NCI-H524 (cell line): Measurements from ENCODE around the gene DDIT4.
"Not testable (repeated sequence)": the region's sequence is repeated elsewhere in the genome, so short reads cannot be mapped to it uniquely, and the experiment has no call there.

ENCODE experiments used
- DNase-seq, 2 experiments: peaks; one replicate each; lab custom pipeline; 2025; lab: John Stamatoyannopoulos, UW

Gene DDIT4

DNA sequence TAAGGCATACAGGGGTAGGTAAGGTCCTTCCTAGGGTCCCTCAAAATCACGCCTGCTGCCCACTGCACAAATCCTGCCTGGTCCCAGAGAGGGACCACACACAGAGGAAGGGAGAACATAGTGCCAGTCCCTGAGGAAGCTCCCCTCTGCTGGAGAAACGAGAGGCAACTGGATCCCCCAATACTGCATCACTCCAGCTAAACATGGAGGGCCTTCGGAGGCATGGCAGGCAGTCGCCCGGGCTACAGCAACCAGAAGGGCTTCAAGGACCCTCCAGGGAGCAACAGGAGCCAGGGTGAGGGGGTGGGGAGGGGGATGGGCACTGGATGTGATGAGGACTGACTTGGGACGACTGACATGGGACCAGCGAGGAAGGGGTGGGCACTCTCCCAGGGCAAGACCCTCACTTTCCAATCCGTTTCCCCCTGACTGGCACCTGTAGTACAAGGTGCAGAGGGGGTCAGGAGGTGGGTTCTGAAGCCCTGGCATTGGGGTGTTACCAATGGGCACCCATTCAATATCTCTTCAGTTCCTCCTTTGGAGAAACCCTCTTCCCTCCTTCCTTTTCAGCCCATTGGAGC lies 21.7 kb downstream of the DDIT4 start:
- DNase-seq = no peak

DNA sequence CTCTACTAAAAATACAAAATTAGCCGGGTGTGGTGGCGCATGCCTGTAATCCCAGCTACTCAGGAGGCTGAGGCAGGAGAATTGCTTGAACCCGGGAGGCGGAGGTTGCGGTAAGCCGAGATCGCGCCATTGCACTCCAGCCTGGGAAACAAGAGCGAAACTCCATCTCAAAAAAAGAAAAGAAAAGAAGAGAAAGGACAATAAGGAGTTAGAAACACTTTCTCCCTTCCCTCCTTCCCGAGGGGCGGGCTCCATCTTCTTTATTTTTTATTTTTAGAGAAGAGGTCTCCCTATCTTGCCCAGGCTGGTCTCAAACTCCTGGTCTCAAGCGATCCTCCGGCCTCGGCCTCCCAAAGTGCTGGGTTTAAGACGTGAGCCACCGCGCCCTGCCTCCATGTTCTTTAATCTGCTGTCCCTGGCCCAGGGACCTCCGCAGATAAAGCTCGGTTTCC lies 23.1 kb downstream of the DDIT4 start:
- not testable (repeated sequence) for DNase-seq

DNA sequence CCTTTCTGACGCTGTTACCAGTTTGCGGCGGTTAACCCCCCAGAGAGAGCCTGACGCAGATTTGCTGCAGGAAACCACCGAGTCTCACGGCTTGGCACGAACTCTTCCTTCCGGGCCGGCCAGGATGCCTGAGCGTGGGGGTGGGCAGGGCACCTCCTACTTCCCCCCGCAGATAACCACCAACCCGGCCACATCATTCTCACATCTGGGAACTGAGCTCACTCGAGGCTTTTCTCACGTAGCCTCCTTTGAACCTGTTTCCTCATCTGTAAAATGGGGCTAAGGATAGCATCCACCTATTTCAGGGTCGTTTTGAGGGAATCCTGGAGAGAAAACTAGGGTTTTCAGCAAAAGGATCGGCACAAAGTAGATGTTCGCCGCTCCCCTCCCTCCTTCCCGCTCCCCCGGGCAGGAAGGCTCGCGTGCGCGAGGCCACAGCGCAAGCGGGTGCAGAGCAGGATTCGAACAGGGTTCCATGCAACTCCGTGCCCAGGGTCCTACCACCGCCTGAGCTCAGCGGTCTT lies 23.6 kb downstream of the DDIT4 start:
- no peak for DNase-seq

DNA sequence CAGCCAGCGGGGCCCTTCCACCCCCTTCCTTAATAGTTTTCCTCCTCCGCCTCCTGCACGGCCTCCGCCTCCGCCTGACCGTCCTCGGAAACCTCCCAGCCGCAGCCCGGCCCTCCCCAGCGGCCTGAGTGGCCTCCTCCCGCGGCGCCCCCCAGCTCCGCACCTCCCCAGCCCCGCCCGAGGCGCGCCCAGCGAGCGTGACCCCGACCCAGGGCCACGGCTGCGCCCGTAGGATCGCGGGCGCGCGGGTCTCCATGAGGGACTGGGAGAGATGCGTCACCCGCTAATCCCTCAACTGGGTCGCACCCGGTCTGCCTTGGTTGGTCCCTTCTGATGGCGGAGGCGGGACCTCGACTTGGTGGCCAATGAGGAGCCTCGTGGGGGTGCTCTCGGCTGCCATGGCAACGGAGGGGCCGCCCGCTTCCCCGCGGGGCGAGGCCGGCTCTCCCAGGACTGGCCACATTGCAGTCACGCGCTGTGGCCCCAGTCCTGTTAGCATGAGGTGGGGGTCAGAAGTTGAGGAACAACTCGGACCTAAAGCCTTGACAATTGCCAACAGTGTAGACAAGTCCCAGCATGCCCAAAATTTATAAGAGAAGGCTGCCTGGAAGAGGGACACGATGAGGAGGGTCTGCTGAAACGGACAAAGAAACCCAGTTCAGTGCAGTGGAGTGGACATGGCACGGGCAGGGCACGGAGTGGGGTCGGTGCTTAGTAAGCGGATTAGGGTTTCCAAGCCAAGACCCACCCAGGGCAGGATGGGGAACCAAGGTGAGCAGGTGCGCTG lies 24.3 kb downstream of the DDIT4 start:
- DNase-seq = peak; percentile 56 to 87

DNA sequence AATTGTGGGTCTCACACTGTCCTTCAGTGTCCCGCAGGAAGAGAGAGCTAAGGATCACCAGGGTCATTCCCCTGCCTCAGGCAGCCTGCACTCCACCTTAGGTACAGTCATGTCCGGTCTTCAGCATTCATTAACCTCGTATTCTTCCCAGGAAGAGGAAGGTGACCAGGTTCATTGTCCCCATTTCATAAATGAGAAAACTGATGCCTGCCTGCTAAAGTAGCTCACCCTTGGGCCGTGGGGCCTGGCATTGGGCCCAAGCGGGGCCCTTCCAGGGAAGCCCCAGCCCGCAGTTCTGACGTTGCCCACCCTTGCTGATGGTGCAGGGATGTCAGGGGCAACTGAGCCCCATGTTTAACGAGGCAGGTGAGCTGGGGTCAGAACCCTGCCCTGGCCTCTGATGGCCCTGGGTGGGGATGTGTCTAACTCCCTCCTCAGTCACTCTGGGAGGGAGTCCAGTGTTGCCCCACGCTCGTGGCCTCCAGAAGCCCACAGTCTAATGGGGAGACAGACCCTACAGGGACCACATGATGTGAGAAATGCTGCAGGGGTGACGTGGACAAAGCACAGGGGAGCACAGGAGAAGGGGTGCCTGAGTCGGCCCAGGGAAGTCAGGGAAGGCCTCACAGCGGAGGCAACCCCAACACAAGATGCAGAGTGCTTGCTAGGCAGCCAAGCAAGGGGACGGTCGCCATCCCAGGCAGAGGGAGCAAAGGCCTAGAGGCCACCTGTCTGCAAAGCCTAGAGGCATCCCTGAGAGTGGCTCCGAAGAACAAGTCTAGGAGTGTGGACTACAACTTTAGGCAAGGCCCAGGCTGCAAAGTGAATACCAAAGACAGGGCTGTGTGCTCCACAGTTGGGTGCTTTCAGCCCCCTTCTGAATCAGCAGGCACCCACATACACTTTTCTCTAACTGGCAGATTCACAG lies 25.1 kb downstream of the DDIT4 start:
- no peak for DNase-seq

DNA sequence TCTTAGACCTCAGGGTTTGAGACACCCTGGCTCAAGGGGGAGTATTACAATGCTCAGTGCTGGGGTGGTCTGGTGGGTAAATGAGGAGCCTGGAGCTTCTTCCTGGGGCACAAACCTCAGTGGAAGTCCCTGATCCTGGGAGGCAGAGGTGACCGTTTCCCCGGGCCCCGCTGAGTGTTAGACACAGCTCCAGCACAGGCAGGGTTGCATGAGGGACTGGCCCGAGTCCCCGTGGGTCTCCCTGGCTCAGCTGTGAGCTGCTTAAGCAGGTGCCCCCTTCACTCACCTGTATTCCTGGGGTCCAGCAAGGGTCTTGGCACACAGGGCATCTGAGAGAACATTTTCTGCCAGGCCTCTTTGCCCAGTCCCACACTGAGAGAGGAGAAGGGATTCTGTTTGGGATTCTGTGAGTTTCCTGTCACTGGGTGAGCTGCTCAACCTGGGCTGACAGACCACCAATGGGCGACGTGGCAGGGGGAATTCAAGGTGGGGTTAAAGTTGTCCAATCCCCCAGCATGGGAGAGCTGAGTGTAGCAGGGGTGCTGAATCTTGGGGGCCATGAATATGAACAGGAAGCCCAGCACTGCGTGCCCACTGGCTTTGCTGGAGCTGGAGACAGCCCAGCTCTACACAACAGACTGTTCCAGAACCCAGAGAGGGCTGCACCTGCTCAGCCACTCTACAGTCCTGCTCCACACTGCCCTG lies 29.9 kb downstream of the DDIT4 start:
- DNase-seq = no peak

DNA sequence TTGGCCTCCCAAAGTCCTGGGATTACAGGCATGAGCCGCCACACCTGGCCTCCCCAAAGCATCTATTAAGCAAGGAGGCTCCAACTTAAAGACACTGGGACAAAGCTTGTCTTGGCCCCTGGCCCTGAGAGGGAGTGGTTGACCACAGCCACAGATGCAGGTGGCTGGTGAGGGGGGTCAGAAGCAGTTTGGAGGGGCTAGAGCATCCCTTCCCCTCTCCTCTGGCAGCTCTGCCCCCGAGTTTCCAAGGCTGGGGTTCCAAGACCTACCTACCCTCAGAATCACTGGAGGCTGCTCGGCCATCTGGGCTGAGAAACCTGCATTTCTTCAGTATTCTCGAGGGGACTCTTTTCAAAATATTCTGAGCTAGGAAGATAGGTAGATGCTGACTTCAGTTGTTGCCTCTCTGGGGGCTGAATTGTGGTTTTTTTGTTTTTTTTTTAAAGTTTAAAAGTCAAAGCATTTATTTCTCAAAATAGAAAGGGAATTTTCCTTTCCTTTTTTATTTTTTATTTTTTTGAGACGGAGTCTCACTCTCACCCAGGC lies 32.6 kb downstream of the DDIT4 start:
- DNase-seq = no peak

GRCh38 chr10:72307711-72308110 lies 34.0 kb downstream of the DDIT4 start:
- not testable (repeated sequence) for DNase-seq

GRCh38 chr10:72308320-72308987 lies 34.7 kb downstream of the DDIT4 start:
- DNase-seq = no peak

DNA sequence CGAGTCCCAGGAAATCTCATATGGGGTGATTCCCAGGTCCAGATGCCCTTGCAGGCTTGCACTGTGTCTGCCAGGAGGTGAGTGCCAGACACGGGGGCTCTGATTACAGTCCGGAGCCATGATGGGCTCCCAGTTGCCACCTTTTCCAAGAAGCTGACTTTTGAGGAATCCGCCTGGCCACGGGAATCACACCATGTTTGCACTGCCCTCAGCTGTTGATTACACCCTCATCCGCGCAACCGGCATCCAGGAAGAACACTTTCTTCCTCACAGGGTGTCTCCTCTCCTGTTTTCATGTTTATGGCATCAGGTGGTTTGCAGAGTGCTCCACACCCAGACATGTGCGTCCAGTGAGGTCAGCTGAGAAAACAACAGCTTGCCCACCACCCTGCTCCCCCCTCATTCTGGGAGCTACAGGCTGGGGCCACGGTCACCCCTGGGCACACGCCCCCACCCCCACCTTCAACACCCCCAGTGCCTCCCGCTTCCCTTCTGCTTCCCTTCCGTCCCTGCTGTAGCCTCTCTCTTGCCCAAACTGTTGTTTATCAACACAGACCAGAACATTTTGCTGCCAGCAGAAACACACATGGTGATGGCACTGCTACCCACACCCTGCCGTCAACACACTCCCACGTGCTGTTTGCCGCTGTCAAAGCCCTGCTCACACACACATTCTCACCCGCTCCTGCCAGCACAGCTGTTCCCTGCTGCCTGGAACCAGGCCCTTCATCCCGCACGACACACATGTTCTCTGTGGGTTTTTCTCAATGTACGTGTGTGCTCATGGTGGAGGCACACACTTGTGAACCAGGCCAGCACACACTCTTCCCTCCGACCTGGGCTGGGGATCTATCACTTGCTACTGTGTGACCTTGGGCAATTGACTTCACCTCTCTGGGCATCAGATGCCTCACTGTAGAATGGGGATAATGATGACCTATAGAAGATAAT lies 35.8 kb downstream of the DDIT4 start:
- DNase-seq = no peak

- no peak for DNase-seq
These were observed 36.5 kb downstream of the DDIT4 start for GRCh38 chr10:72310241-72310633.

GRCh38 chr10:72310636-72311035 lies 36.9 kb downstream of the DDIT4 start:
- no peak for DNase-seq

DNA sequence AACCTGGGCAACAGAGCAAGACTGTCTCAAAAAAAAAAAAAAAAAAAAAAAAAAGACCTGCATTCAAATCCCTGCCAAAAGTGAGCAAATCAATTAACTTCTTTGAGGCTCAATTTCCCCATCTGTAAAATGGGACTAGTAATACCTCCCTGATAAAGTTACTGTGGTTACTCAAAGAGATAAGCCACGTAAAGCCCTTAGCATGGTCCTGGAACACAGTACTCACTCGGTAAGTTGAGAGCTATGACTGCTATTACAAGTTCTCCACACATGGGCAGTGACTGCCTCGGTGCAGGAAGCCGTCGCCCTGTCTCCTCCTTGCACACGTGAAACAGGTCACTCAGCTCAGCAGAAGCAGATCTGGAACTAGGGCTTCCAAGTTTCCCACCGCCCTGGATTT lies 37.9 kb downstream of the DDIT4 start:
- no peak for DNase-seq

DNA sequence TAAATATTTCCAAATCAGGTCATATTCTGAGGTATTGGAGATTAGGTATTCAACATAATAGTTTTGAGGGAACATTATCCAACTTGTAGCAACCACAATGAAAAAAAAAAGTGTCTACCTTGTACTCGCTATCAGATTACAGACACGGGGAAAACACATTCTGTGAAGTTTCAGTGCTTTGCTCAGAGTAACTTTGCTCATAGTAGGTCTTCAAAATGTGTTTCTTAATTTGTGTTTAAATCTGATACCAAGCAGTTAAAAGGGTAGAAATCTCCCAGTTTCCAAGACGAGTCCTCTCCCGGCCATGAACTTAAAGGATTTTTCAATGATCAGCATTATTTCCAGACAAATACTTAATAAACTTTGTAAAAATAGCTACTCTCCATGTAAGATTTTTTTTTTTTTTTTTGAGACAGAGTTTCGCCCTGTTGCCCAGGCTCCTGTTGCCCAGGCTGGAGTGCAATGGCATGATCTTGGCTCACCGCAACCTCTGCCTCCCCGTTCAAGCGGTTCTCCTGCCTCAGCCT lies 39.2 kb downstream of the DDIT4 start:
- DNase-seq = no peak

DNA sequence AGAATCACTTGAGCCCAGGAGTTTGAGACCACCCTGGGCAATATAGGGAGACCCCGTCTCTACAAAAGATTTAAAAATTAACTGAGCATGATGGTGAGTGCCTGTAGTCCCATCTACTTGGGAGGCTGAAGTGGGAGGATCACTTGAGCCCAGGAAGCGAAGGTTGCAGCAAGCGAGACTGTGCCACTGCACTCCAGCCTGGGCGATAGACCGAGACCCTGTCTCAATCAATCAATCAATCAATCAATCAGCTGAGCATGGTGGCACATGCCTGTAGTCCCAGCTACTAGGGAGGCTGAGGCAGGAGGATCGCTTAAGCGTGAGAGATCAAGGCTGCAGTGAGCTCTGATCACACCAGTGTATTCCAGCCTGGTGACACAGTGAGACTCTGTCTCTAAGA lies 40.5 kb downstream of the DDIT4 start:
- DNase-seq = no peak

DNA sequence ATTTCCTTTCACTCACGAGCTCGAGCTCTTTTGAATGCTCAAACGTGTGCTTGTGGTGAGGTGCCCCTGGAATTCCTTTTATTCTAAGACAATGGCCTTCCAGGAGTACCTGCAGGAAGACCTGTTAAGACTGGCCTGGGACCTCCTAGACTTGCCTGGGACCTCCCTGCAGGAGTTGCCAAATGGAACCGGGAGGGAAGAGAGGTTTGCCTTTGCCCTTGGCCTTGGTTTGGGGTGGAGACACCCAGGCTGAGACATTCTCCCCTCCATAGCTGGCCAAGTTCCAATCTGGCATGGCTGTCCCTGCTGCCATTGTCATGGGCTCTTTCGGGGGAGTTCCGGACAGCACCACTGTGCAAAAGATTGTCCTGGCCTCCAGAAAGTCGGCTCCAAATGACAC lies 41.3 kb downstream of the DDIT4 start:
- no peak for DNase-seq

GRCh38 chr10:72315611-72316385 lies 42.1 kb downstream of the DDIT4 start:
- DNase-seq = no peak

DNA sequence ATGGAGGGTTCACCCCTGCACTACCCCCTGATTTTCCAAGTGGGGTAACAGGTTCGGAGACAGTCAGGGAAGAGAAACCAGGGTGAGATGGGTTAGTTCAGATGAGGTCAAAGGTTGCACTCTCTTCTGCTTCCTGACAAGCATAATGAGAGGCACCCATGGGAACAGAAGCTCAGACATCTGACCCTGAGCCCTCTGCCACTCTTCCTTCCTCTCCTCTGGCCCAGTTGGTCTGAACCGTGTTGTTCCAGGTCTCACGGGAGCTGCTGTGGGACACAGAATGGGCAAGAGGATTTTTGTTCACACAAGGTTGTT lies 42.6 kb downstream of the DDIT4 start:
- DNase-seq = no peak
